HepG2 (cell line): Measurements from ENCODE around the gene PSMC1. TPM values are rescaled to one million over a fixed set of nuclear protein-coding genes. Genes with fewer than 3 reads are reported as not detected.

Experiments used
- ATAC-seq: fragments of 200-7000 bp; cut with Tn5 transposase; 3 replicates; pipeline ENCODE4 v1.9.1; 2020; ENCODE audit warnings: mild to moderate bottlenecking, moderate library complexity
- BruUV-seq: library from RNA; stranded (reverse); fragments of 400-500 nt; replicated peaks from 2 replicates; lab custom pipeline; 2021; lab: Mats Ljungman, UMichigan
- CTCF ChIA-PET: fragments of 300-600 bp; formaldehyde crosslinking; extraction: SDS; loops from one replicate; lab custom pipeline; 2021; ENCODE audit warnings: low total read pairs, inconsistent platforms, low intra/inter-chr PET ratio; lab: Yijun Ruan, JAX
- POLR2A ChIA-PET: fragments of 350-600 bp; sonication (Branson Sonifier 250); formaldehyde crosslinking; loops from one replicate; lab custom pipeline; 2020; ENCODE audit warnings: antibody characterized with exemption, inconsistent platforms; lab: Yijun Ruan, JAX
- DNase-seq: peaks from one replicate; pipeline ENCODE4 v3.0.0-alpha.2; 2015; ENCODE audit warnings: low spot score
- FAIRE-seq: peaks from 3 replicates; lab custom pipeline; 2011; peaks lifted over from hg19 to GRCh38; lab: Jason Lieb, UNC
- H2AFZ ChIP-seq: one replicate; pipeline ENCODE4 v1.6.1; 2011; ENCODE audit warnings: low read length, inconsistent platforms
- H3K27ac ChIP-seq: fragments of 300-600 bp; 3 replicates; pipeline ENCODE4 v1.8.0; 2011; ENCODE audit warnings: mixed run types, mild to moderate bottlenecking, mixed read lengths, low read length, inconsistent platforms; ENCODE audit not compliant: insufficient read depth; ENCODE audit errors: extremely low read length
- H3K27me3 ChIP-seq, 2 experiments: fragments of 200-600 bp in 1 of 2; 2 replicates in 1 of 2; 3 replicates in 1 of 2; pipeline versions ENCODE4 v1.6.0 to v1.8.0; 2011; ENCODE audit warnings: low read length in 2 of 2, mild to moderate bottlenecking in 2 of 2, moderate library complexity in 2 of 2, inconsistent platforms in 1 of 2; ENCODE audit not compliant: insufficient read depth in 2 of 2, control insufficient read depth in 1 of 2
- H3K36me3 ChIP-seq, 2 experiments: fragments of 200-600 bp in 1 of 2; replicated peaks in 1 of 2; 2 replicates in 1 of 2; 3 replicates in 1 of 2; pipeline versions ENCODE4 v1.5.1 to v1.8.0; 2011; ENCODE audit warnings: low read length in 2 of 2, inconsistent platforms in 1 of 2; ENCODE audit not compliant: insufficient read depth in 2 of 2, control insufficient read depth in 1 of 2
- H3K4me1 ChIP-seq: 2 replicates; pipeline ENCODE4 v1.5.1; 2012; ENCODE audit warnings: low read length, inconsistent platforms; ENCODE audit not compliant: insufficient read depth
- H3K4me2 ChIP-seq: 2 replicates; pipeline ENCODE4 v1.6.0; 2011; ENCODE audit warnings: low read depth, low read length, inconsistent platforms
- H3K4me3 ChIP-seq, 3 experiments: fragments of 200-600 bp in 1 of 3; sonication (generic), shearing (Covaris generic) in 1 of 3; replicated peaks in 1 of 3; 2 replicates each; pipeline ENCODE4 v1.5.1; 2011 to 2016; ENCODE audit warnings: low read length in 3 of 3, inconsistent platforms in 2 of 3, low read depth in 2 of 3, mild to moderate bottlenecking in 2 of 3, control low read depth in 1 of 3, mixed read lengths in 1 of 3; ENCODE audit not compliant: insufficient read depth in 1 of 3
- H3K79me2 ChIP-seq: one replicate; pipeline ENCODE4 v1.6.1; 2011; ENCODE audit warnings: low read length, inconsistent platforms; ENCODE audit not compliant: insufficient read depth
- H3K9ac ChIP-seq: 2 replicates; pipeline ENCODE4 v1.6.0; 2011; ENCODE audit warnings: mild to moderate bottlenecking, low read depth, low read length, inconsistent platforms; ENCODE audit not compliant: insufficient read depth
- H3K9me3 ChIP-seq: 2 replicates; pipeline ENCODE4 v1.5.1; 2012; ENCODE audit warnings: mild to moderate bottlenecking, low read length
- H4K20me1 ChIP-seq: 2 replicates; pipeline ENCODE4 v1.6.0; 2011; ENCODE audit warnings: inconsistent platforms, mild to moderate bottlenecking, low read length, moderate library complexity; ENCODE audit not compliant: insufficient read depth
- AGO2 ChIP-seq: fragments of 200-400 bp; formaldehyde crosslinking; optimal IDR thresholded peaks from 2 replicates; pipeline ENCODE3; 2017; ENCODE audit warnings: mild to moderate bottlenecking, low read depth, low read length, moderate library complexity
- MAFK ChIP-seq, 2 experiments: IDR thresholded peaks in 1 of 2; conservative IDR thresholded peaks in 1 of 2; 2 replicates each; pipeline ENCODE4 v1.6.1; 2011; ENCODE audit warnings: improper control_type of control experiment in 2 of 2, low read length in 2 of 2
- POLR2G ChIP-seq: fragments of 200-400 bp; formaldehyde crosslinking; IDR thresholded peaks from 2 replicates; pipeline ENCODE4 v1.6.1; 2018; ENCODE audit warnings: mild to moderate bottlenecking, low read depth, low read length, moderate library complexity
- XRCC5 ChIP-seq: fragments of 200-400 bp; formaldehyde crosslinking; optimal IDR thresholded peaks from 2 replicates; pipeline ENCODE3; 2017; ENCODE audit warnings: mild to moderate bottlenecking, low read length
- WGBS: methylation state at CpG from one replicate; pipeline ENCODE4 v1.1.6; 2017; ENCODE audit warnings: low lambda C conversion rate; 5-methylcytosine and 5-hydroxymethylcytosine counted together
- in situ Hi-C: cut with HindIII; loops from 2 replicates; pipeline ENCODE4 v1.10.0; 2017; ENCODE audit warnings: low pct_unique_long_range_greater_than_20kb; ENCODE audit not compliant: extremely low pct_ligation_motif_present
- intact Hi-C: fragments of 100-400 bp; cut with micrococcal nuclease; formaldehyde crosslinking; loops from one replicate; pipeline ENCODE4 v1.10.0; 2022; ENCODE audit not compliant: unreplicated experiment
- polyA plus RNA-seq, 8 experiments: library from polyadenylated mRNA; depleted of rRNA in 3 of 8; stranded (reverse) in 7 of 8; unstranded in 1 of 8; fragments of >200 nt; fragmentation: Illumina TruSeq in 4 of 8; extraction: Trizol in 4 of 8; gene quantifications; 2 replicates each; pipeline versions ENCODE4 v1.2.1 to v1.2.3, GENCODE V29; 2011 to 2016; ENCODE audit warnings: low read depth in 4 of 8, missing spikeins in 1 of 8, mixed read lengths in 1 of 8; ENCODE audit not compliant: insufficient read depth in 1 of 8
- total RNA-seq, 5 experiments: library from RNA; depleted of rRNA; stranded (reverse); fragments of >200 nt; fragmentation: Illumina TruSeq; extraction: Trizol; gene quantifications; 2 replicates each; pipeline ENCODE4 v1.2.3, GENCODE V29; 2016; ENCODE audit warnings: low read depth in 1 of 5
- TF ChIP-seq, protein P1 (sequence below): sonication (generic); formaldehyde crosslinking; IDR thresholded peaks from 2 replicates; pipeline ENCODE4 v1.5.0; 2020; ENCODE audit warnings: mild to moderate bottlenecking, low read depth, missing genetic modification reagents, borderline replicate concordance

Gene PSMC1
- total and polyA plus RNA-seq, 2 of the 13 experiments (the other 11 are each of a cell fraction or from before 2014, with no cell fraction given) = 48.6 to 167 TPM

- no peaks in the 10 kb centered on the region for H3K4me1 ChIP-seq
- no peak overlapping the region for H2AFZ ChIP-seq
- peaks cover 13 to 55% of the 10 kb centered on the region in 2 experiments for H3K36me3 ChIP-seq
- no peak overlapping the region for H3K27ac ChIP-seq
- CTCF ChIA-PET = no interaction called here
- 94% methylated on average over 8 of the region's 8 CpGs for WGBS
- intact Hi-C loops (no loop called here), in situ Hi-C loops (no loop called here)
- H3K4me3 ChIP-seq = no peak overlapping the region
- H3K9ac ChIP-seq = no peak overlapping the region
- ATAC-seq = no peak
- H3K9me3 ChIP-seq = no peaks in the 10 kb centered on the region
- H3K79me2 ChIP-seq = no peaks in the 10 kb centered on the region
- H3K4me2 ChIP-seq = no peak overlapping the region
- DNase-seq = no peak
- no TSS peak for BruUV-seq
- TF ChIP-seq, protein P1, sequence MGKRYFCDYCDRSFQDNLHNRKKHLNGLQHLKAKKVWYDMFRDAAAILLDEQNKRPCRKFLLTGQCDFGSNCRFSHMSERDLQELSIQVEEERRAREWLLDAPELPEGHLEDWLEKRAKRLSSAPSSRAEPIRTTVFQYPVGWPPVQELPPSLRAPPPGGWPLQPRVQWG (CRISPR knock-in tag) = no peak
- peak in 1 of 2 experiments; percentile 52; a peak in 2 of 4 replicates for TF ChIP-seq MAFK (conservative IDR thresholded peaks at IDR 0.05 in 1 of 2, IDR thresholded peaks at IDR 0.05 in 1 of 2; ENCODE audit: low read length in 2 of 2)
- no peak for FAIRE-seq
- POLR2A ChIA-PET = no interaction called here
- H3K27me3 ChIP-seq = no peaks in the 10 kb centered on the region
- H4K20me1 ChIP-seq = no peaks in the 10 kb centered on the region
Observed at GRCh38 chr14:90273532-90273931, 17.2 kb downstream of the PSMC1 start.

- CTCF ChIA-PET = no interaction called here
- H3K4me3 ChIP-seq = no peak overlapping the region
- ATAC-seq = peak; percentile 39
- intact Hi-C loops (no loop called here), in situ Hi-C loops (no loop called here)
- FAIRE-seq = no peak
- WGBS = 90% methylated on average over 9 of the region's 9 CpGs
- POLR2A ChIA-PET = no interaction called here
- TF ChIP-seq AGO2 = peak; percentile 86
- TF ChIP-seq POLR2G = peak; percentile 28; the same call in 1 of the 2 replicates
- no peak for TF ChIP-seq XRCC5
- no peaks in the 10 kb centered on the region for H3K4me1 ChIP-seq
- no TSS peak for BruUV-seq
- no peaks in the 10 kb centered on the region for H4K20me1 ChIP-seq
- peaks cover 13 to 55% of the 10 kb centered on the region in 2 experiments for H3K36me3 ChIP-seq
- H3K4me2 ChIP-seq = no peak overlapping the region
- no peaks in the 10 kb centered on the region for H3K9me3 ChIP-seq
- H3K27ac ChIP-seq = no peak overlapping the region
- H2AFZ ChIP-seq = no peak overlapping the region
- H3K27me3 ChIP-seq = no peaks in the 10 kb centered on the region
- no peak for DNase-seq
- no peaks in the 10 kb centered on the region for H3K79me2 ChIP-seq
- no peak overlapping the region for H3K9ac ChIP-seq
Observed at GRCh38 chr14:90274019-90274418, 17.7 kb downstream of the PSMC1 start.
